DMS153 treated with DMSO at 0.1 percent for 48 hours (cell line): ENCODE data around the gene METAP2.
"Not testable (repeated sequence)": the region's sequence is repeated elsewhere in the genome, so short reads cannot be mapped to it uniquely, and the experiment has no call there.

Source experiments
- DNase-seq: peaks from one replicate; lab custom pipeline; 2025; ENCODE audit not compliant: unreplicated experiment; lab: John Stamatoyannopoulos, UW

METAP2 gene

DNA sequence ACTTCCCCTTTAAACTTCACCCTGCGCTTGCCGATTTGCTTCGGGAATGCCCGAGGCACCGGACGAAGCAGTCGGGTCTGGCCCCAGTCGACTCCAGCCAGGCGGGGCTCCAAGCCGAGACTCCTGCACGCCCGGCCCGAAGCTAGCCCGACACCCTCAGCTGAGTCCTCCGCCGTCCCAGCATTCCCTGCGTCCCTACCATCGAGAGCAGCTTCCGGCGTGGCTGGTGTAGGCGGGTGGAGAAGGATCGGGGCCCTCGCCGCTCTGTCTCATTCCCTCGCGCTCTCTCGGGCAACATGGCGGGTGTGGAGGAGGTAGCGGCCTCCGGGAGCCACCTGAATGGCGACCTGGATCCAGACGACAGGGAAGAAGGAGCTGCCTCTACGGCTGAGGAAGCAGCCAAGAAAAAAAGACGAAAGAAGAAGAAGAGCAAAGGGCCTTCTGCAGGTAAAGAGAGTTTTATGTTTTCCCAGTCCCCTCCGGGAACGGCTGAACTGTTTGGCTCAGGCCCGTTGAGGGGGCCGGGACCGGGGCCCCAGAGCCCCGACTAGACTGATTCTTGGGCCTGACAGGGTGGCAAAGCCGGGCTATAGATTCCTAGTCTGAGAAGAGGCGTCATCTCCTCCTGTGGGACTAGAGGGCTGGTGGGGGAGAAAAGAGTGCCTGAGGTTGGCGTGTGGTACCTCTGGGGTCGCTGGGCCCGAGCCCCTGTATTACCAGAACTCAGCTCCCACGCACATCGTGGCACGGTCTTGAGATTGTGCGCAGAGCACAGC is at the start of gene METAP2:
Gene METAP2, plus strand, starts transcription at position 269 of the 776 bp plus-strand sequence. Its CDS starts 28 bp downstream, at position 297.
- peak; percentile 91 for DNase-seq

DNA sequence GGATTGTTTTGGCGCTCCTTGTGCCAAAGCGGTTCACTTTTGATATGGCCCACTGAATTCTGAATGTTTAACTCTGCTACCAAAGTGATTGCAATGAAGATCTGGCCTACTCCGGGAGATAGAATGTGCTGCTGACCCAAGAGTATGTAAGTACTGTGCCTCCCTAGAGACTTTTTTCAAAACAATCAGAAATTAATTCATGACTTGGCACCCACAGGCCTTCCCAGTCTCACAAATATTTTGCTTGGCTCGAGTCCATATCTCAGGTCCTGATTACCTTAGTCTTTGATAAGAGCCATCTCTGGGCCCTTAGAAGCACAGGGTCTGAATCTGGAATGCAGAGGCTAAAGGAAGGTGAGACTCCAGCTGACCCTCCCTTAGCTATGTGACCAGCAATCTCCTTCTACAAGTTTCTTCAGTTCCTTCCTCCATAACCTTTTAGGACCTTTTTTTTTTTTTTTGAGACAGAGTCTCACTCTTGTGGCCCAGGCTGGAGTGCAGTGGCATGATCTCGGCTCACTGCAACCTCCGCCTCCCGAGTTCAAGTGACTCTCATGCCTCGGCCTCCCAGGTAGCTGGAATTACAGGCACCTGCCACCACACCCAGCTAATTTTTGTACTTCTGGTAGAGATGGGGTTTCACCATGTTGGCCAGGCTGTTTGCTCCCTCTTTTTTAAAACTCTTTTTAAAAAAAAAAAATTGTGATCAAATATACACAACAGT is 49.5 kb upstream of the METAP2 start:
- DNase-seq = no peak

DNA sequence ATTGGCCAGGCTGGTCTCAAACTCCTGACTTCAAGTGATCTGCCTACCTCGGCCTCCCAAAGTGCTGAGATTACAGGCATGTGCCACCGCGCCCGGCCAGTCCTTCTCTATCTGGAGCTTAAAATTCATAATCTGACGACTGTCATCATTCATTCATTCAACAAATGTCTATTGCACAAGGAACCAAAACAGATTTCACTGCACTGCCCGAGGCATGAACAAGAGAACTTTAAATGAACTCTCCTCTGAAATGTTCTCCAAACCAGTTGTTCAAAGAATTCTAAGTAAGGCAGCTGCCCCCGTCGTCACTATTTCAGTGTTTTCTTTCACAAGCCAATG is 44.8 kb upstream of the METAP2 start:
- DNase-seq = no peak

DNA sequence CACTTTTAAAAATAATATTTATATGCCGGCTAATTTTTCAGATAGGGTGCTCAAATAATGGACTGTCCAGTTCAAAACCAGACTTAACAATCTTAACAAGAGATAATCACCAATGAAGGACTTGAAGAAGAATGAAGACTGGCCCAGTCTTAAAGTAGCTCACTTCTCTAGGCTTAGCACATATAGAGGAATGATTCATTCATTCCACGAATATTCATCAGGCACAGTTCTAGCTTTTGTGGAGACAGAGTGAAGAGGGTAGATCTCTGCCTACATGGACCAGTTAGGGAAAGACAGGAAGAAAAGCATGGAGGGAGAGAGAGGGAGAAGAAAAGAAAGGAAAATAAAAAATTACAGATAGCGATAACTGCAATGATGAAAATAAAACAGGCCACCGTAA is 42.8 kb upstream of the METAP2 start:
- DNase-seq = no peak

DNA sequence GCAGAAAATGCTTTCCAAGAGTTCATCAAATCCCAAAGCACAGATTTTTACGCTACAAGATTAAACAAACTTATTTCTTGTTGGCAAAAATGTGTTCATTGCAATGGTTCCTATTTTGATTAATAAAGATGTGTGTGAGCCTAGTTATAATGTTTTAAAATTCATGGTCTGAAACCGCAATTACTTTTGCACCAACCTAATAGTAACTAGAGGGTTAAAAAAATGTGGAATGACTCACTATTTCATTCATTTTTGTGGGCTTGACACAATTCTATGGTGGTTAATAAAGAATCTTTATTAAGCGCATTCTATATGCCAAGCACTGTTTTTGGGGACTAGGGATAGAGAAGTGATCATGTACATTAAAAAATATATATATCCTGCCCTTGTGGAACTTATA is 38.6 kb upstream of the METAP2 start:
- no peak for DNase-seq

DNA sequence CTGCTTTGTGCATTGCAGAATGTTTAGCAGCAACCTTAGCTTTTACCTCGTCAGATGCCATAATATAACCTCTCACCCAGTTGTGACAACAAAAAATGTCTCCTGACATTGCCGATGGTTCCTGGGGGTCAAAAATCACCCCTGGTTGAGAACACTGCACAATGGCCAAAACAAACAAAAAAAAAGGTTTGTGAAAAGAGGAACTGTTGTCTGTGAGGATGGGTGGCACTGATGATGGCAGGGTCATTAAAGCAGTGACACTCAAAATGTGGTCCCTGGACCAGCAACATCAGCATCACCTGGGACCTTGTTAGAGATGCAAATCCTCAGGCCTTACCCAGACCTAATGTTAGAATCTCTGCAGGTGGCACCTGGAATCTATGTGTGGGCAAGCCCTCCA is 36.4 kb upstream of the METAP2 start:
- DNase-seq = no peak

DNA sequence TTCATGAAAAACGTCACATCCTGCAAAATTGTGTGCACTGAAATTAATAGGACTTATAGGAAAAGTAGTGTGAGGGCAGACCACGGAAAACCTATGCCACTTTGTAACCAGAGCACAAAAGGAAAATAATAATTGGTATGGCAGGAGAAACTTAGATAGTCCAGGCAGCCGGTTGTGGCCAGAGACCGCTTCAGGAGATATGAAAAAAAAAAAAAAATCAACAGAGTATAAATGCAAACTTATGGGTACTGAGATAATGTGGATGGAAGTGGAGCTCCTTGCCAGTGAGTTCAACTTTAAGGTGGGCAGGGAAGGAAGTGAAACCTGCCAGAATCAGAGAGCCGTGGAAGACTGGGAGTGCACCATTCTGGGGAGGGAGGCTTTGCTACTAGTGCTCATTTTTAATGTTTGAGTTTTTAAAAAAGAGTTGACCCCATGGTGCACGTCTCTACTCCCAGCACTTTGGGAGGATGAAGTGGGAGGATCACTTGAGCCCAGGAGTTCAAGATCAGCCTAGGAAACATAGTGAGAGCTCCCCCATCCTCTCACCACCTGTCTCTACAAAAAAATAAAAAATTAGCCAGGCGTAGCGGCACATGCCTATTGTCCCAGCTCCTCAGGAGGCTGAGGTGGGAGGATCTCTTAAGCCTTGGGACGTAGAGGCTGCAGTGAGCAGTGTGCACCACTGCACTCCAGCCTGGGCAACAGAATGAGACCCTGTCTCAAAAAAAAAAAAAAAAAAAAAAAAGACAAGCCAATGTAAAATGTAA is 34.3 kb upstream of the METAP2 start:
- DNase-seq = no peak

DNA sequence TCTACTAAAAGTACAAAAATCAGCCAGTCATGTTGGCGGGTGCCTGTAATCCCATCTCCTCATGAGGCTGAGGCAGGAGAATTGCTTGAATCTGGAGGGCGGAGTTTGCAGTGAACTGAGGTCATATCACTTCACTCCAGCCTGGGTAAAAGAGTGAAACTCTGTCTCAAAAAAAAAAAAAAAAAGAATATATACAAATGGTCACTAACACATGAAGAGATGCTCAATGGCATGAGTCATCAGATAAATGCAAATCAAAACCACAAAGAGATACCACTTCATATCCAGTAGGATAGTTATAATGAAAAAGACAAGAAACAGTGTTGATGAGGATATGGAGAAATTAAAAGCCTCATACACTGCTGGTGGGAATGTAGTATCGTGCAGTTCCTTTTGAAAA is 33.6 kb upstream of the METAP2 start:
- no peak for DNase-seq

DNA sequence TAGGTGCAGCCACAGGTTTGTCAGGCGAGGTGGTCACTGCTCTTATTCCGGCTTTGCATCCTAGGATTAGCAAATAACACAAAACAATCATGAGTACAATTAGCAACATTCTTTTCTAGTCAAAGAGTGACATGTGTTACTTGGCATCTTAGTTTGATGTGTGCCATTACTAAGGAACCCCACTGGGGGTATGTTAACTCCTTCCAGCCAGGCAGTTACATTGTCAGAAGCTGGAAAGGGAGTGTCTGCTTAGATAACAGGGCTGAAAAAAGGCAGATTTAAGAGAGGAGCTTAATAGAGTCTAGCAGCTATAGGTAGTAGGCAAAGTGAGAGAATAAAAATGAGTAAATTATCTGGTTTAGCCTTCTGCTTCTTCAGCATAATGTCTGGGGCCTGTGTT is 30.5 kb upstream of the METAP2 start:
- DNase-seq = no peak

DNA sequence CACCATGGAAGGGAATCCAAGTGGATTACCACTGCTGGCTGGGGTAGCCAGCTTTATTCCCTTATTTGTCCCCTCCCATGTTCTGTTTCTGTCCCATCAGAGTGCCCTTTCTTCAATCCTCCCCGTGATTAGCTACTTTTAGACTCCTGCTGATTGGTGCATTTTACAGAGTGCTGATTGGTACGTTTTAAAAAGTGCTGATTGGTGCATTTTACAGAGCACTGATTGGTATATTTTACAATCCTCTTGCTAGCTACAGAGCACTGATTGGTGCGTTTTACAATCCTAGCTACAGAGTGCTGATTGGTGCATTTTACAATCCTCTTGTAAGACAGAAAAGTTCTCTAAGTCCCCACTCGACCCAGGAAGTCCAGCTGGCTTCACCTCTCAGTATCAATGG is 28.9 kb upstream of the METAP2 start:
- not testable (repeated sequence) for DNase-seq

DNA sequence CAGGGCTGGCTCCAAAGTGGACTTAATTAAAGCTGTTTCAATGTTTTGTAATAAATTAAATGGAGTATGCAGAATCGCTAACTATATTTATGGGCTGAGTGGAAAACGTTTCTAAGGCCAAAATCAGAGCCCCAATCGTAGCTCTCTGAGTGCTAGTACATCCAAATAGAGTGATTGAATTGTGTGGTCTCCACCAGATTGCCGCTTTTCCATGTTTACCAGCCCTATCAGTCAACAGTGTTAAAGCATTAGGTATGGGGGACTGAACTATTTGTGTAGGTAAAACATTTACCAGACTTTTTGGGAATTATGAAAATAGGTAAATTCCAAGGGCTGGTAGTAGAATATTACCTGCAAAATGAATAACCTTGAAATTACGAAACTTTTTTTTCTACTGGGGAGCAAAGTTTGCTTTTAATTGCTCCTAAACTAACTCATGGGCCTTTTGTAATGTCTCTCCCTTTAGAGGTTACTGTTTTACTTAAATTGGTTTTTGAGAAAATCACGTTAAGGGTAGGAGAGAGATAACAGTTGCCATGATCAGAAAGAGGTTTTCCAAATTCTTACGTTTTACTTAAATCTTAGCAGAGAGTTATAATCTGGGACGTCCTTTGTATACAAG is 28.0 kb upstream of the METAP2 start:
- DNase-seq = no peak

DNA sequence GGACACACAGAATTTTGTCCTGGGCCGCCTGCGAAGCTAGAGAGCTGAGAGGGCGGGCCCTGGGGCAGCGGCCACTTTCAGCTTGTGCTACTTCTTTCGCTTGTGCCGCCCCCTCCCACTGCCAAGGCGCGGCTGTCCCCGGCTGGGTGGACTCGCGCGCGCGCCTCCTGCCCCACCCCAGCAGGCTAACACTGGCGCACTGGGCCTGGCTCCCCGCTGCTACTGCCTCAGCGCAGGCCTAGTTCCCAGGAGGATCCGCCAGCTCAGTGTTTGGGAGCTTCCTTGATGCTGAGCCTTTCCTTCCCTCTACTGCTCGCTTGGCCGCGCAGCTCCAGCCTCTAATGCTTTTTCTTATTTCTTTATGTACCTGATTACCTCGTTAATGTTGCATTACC is 27.4 kb upstream of the METAP2 start:
- DNase-seq = no peak

DNA sequence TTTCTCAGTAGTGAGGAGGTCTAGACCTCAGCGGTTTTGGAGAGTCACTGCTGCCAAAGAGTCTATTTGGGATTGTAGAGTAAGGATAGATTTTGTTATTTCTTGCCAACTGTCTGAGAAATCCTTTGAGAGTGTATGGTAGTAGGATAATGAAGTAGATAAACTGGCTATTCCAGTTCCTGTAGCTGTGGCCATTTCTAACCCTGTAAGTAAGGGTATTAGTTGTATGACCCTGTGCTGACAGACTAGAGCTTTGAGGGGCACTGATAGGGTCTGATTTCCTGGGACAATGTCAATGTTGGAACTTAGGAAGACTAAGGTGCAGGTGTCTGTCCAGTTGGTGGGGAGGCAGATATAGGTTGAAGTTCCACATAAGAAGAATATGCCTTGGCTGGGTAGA is 24.3 kb upstream of the METAP2 start:
- DNase-seq = not testable (repeated sequence)

DNA sequence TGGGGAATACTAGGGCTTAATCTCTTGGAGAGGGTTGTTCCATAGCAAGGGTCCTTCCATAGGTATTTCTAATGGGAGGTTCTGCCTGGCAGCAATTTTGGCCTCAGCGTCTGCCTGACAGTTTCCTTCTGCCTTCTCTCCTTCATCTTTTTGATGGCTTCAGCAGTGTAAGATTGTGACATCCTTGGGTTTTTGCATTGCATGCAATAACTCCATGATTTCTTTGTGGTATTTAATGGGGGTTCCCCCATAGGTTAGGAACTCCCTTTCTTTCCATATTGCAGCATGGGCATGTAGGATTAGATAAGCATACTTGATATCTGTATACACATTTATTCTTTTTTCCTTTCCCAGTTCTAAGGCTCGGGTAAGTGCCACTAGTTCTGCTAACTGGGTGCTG is 21.5 kb upstream of the METAP2 start:
- DNase-seq = not testable (repeated sequence)

DNA sequence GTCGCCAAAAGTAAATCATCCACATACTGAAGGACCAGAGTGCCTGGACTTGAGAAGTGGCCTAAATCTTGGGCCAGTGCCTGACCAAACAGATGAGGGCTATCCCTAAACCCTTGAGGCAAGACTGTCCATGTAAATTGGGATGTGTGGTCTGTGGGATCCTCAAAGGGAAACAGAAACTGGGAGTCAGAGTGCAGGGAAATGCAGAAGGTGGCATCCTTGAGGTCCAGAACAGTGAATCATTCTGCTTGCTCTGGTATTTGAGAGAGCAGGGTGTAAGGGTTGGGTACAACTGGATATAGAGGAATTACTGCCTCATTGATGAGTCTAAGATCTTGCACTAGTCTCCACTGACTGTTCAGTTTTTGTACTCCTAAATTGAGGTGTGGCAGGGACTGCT is 20.1 kb upstream of the METAP2 start:
- DNase-seq = not testable (repeated sequence)

DNA sequence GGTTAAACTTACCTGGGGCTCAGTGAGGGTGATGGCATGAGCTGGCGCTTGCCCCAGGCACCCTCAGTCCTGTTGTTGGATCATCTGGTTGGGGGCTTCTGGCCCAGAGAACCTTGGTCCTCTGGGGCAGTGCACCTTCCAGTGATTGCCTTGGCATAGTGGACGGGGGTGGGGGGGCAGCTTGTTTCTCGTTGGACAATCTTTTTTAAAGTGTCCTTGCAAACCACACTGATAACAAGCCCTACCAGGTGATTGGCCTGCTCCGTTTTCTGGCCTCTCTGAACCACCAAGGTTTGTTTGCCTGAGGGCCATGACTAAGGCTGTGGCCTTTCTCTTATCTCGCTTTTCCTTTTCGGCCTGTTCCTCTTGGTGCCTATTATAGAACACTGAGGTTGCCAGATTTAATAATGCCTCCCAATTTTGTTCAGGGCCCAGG is 19.2 kb upstream of the METAP2 start:
- DNase-seq = not testable (repeated sequence)

DNA sequence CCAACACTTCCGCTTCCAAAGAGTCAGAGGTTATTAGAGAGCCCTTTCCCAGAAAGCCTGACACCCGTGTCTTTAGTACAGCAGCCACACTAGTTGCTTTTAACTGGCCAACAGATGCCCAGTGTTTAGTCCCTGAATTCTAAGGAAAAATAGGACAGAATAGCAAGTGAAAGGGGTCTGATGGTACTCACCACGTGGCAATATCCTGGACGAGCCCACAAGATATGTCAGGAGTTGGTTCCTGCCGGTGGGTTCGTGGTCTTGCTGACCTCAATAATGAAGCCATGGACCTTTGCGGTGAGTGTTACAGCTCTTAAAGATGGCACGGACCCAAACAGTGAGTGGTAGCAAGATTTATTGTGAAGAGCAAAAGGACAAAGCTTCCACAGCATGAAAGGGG is 16.3 kb upstream of the METAP2 start:
- not testable (repeated sequence) for DNase-seq

DNA sequence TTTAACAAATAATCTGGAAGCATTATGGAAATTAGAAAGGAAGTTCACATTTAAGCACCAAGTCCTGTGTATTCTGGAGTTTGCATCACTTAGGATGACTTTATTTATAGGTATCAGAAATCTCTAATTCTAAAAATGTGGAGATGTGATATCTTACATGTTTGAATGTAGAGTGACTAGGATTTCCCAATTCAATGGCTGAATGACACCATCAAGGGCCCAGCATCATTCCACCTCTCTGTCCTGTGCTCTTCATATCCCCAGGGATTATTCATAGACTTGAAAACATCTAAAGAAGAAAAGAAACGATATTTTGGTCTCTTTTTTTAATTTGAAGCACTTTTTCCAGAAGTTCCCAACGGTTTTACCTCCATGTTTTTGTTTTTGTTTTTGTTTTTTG is 15.2 kb upstream of the METAP2 start:
- DNase-seq = no peak

DNA sequence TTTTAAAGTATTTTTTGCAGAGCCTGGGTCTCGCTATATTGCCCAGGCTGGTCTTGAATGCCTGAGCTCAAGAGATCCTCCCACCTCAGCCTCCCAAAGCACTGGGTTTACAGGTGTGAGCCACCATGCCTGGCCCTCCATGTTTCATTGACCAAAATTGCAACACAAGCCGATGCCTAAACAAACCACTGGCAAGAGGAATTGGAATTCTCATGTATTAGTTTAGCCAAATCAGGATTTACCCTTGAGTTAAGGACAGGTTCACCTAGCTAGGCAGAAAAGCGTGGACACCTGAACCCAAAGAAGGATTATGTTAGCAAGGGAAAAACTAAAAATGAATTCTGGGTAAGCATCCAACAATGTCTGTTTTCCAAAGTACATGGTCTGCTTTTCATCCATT is 14.6 kb upstream of the METAP2 start:
- DNase-seq = no peak

DNA sequence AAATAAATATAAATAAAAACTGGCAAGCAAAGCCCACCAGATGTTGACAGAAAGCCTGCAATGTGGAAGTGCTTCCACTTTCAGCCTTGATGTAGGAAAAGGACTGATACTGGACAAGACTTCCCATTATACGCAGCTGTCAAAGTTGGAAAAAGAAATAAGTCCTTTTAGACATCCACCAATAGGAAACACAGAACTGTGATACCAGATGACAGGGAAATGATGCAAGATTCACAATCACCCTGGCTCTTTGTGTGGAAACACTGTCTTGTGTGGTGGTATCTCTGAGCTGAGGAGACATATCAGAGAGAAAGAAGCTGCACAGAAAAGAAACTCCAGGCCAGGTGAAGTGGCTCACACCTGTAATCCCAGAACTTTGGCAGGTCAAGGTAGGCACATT is 13.8 kb upstream of the METAP2 start:
- no peak for DNase-seq

DNA sequence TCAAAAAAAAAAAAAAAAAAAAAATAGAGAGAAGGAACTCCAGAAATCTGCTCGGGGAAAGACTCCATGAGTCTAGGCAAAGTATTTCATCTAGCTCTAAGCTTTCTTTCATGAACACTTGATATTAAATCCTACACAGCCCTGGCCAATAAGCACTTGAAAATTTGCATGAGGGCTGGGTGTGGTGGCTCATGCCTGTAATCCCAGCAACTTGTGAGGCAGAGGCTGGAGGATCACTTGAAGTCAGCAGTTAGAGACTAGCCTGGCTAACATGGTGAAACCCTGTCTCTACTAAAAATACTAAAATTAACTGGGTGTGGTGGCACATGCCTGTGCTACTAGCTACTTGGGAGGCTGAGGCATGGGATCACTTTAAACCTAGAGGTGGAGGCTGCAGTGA is 13.1 kb upstream of the METAP2 start:
- DNase-seq = no peak
